NCI-H2227 (cell line): ENCODE measurements around the gene LYRM4.

Source experiments
- DNase-seq: peaks from one replicate; lab custom pipeline; 2025; ENCODE audit not compliant: unreplicated experiment; lab: John Stamatoyannopoulos, UW

Gene LYRM4

DNA sequence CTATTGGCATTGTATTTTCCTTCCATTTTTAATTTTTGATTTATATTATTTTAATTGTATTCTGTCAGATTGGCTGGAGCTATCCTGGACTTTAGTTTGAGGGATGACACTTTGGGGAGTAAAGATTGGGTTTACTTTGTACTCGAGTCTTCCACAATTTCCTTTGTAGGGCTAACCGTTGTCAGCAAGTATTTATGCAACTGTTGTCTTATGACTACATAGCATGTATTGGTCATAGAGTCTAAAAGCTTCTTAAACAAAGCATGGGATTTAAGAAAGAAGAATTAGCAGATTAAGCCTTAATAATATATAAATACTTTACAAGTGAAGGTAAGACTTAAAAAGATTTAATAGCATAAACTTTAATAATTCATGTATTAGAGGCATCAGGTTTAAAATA lies 20.2 kb upstream of the LYRM4 start:
- no peak for DNase-seq

DNA sequence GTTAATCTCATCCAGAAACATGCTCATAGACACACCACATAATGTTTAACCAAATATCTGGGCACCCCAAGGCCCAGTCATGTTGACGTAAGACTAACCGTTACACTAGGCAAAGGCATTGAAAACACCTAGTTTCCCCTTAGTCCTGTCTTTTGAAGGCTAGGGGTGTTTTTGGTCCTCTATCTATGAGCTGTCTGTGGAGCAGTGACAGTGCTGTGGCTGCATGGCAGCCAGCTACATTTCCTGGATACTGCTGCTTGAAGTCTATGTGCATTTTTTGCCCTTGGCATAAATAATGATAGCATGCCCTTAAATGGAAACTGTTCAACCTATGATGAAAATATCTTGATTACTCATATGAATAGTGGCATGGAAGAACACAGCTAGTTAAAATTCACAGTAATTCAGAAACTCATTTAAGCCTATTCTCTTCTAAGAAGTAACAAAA lies 19.2 kb upstream of the LYRM4 start:
- no peak for DNase-seq

DNA sequence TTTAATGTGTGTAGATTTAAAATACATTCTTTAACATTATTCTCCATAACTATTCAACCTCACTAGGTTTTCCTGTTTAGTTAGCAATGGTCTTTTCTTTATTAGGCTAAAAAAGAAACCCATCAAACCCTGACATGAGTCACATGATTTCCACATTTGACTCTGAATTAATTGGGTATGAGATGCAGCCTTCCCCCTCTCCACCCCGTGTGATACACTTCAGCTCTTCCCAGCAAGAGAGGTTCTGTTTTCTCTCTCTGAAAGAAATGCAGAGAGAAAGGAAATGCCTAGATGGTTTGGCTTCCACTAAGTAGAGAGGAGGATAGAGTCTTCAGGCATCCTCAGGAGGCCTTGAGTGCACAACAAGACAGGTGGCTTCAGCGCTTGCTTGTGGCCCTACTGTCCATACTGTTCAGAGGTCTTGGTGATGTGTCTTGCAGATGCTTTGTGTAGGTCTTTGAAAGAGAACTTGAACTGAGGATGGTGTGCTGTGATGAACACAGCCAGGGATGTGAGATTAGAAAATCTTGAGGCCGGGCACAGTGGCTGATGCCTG lies 17.9 kb upstream of the LYRM4 start:
- no peak for DNase-seq

DNA sequence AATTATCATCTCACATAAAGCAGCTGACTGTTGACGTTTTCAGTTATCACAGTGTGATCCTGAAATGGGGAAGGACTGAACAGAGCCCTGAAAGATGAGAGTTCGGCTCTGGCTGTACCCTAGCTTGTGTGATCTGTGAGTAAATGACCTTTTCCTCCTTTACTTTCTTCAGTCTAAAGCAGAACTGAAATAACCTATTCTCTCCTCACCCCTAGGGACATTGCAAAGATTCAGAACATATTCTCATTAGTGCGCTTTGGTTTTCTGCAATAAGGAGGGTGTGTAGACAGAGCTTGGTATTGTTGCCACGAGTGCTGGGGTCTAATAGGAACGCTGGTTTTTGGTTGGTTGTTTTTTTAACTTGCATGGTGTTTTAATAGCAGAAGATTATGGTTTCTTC lies 17.3 kb upstream of the LYRM4 start:
- DNase-seq, result no peak

DNA sequence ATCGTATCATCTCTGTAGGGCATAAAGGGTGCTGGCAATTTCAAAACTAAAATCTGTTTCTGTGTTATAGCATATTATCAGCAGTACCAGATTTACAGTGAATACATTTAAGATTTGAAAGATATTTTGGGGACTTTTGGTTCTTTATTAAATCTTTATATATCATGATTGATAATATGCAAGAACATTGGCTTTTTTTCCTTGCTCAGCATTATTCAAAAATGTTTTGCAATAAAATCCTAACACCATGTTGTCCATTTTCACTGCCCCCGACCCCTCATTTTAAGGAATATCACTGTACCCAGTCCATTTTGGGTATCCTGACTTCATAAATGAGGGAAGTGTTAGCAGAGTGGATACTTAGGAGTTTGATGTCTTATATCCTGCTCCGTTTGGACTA lies 16.8 kb upstream of the LYRM4 start:
- no peak for DNase-seq

DNA sequence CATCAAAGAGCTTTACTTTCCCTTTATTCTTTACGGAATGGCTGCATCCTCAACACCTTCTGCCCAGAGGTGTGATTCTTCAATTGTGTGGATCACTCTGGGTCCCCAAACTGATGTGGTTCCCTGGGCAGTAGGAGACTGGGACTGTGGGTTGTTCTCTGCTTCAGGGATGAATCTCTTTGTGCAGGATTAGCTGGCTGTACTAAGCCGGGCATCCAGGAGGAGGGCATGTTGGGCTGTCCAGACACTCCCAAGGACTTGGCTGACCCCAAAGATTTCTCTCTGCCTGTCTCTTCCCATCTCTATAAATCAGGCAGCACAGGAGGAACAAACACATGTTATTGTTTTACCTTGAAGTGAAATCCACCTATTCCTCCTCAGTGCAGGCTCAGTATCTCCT lies 15.8 kb upstream of the LYRM4 start:
- DNase-seq, result no peak

DNA sequence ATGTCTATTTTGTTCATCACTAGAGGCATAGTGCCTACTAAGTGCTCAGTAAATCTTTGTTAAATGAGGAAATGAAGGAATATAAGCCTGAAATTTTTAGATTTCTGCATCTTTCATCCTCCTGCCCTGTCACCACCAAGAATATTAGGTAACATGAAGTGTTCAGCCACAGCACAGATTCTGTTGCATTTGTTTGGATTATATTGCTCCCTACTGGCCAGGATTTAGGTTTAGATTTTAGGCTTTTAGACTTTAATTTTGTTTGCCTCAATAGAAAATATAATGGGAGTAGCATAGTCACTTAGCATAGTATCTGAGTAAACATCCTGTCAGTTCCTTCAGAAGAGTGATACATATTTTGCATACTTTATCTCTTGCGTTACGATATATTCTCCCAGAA lies 14.7 kb upstream of the LYRM4 start:
- DNase-seq, result no peak

DNA sequence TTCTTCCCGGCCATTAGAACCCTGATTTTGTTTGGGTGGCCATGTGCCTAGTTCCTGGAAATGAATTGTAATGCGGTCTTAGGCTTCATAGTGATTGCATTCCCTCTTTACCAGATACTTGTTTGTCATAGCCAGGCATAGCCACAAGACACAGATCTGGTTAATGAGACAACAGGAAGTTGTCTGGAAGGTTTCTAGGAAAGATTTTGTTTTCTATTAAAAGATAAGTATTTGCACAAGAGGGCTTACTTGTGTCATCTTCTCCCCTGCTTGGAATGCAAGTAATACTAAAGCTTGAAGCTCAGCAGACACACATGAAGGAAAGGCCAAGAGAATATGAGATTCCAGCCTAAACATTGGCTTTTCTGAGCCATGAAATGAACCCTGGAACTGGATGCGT lies 13.5 kb upstream of the LYRM4 start:
- no peak for DNase-seq

DNA sequence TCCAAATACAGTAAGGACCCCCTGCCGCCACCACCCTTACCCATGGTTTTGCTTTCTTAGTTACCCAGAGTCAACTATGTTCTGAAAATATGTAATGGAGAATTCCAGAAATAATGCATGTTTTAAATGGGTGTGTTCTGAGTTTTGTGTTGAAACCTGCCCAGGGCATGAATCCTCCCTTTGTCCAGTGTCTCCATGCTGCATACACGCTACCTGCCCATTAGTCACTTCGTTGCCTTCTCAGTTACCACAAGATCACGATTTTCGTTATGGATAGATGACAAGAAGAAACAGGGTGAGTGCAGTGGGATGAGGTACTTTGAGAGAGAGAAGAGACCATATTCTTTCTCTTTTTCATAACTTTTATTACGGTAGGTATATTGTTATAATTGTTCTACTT lies 11.2 kb upstream of the LYRM4 start:
- DNase-seq, result no peak

DNA sequence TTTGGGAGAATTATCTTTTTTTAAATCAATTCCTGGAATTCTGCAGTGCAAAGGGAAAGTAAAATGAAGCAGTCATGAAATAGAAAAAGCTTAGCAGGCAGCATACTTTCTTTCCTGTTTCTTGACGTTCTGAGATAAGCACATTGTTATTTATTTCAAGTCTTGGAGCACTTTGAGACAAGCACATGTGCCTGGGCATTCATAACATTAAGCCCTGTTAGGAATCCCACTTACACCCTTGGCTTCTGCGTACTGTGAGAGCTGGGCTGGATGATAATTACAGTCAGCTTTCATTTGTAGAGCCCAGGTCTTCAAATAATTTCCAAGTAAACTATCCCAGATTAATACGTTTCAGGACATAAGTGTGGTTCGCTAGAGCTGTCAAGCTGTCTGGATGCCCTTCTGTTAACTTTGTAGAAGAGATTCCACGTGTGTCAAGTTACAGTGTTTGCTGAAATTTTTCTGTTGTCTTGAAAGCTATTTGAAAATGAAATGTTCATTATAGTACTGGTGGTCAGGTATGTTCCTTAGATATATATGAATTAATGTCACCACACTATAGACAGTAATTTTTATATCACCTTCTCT lies 9.4 kb upstream of the LYRM4 start:
- DNase-seq, result no peak

DNA sequence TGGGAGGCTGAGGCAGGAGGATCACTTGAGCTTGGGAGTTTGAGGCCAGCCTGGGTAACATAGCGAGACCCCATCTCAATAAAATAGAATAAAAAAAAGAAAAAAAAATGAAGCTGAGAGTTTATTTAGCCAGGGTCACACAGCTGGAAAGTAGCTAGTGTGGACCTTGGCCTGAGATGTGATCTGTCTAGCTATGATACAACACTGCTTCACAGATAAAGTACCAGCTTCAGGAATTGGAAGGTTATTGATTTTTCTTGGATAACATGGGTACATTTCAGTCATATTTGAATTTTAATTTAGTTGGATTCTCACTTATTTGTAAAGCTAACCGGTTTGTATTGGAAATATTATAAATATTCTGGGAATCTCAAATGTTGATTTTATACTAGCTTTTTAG lies 5.7 kb upstream of the LYRM4 start:
- DNase-seq, result no peak

DNA sequence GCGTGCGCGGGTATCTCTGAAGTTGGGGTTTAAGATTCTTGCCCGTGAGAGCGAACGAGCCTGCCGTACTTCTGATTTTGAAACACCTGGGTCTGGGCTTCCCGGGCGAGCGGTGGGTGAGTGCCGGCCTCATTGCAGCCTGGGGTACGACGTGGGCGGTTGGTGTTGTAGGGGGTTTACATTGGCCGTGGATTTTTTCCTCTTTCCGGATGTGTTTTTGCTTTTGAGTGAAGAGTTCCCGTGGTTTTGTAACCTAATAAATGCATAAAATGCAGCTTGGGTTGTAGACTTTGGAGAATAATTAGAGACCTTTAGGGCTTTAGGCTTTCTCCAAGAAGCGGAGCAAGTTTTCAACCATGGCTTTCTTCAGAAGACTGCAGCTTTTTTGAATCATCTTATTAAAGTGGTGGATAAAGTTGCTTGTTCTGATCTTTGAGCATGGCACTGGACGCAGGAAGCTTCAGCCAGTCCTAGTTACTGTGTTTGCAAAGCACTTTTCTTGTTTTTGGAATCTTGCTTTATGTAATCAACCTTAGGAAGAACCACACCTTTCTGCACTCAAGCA lies 877 bp upstream of the LYRM4 start:
- no peak for DNase-seq

DNA sequence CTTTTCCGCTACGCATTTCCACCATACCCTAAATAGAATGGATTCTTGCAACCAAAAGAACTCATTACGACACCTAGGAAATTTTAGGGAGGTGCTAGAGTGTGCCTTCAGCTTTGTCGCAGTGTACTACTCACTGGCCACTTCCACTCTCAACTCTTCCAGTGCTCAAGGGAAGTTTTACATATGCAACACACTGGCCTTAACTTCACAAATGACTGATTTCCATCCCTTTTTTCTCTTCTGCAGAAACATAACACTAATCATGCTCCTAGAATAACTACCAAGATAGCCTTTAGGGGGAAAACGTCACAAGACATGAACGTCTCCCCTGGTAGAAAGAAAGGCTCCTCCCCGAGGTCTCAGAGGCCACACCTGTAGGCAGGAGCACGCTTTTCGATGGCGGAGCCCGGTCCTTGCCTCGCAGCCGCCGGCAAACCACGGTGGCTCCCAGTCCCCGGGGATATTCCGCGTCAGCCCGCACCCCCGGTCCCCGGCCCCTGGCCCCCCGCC lies 584 bp downstream of the LYRM4 start:
- peak; percentile 80 for DNase-seq

DNA sequence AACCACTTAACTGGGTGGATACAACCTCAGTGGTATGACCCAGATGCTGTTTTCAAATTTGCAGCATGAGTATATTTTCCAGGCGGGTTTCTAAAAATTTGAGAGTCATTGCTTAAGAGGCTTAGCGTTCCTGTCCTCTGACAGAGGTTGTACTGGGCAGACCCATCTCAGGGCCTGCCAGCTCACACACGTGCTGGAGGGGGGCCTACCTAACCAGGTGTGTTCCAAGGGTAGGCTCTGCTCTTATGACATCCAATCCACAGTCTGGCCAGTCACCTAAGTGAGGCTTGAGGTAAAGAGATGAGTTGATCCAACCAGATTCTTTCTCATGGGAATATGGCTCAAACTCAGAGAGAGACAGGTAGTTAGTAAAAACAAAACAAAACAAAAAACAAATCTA lies 1.3 kb downstream of the LYRM4 start:
- no peak for DNase-seq

DNA sequence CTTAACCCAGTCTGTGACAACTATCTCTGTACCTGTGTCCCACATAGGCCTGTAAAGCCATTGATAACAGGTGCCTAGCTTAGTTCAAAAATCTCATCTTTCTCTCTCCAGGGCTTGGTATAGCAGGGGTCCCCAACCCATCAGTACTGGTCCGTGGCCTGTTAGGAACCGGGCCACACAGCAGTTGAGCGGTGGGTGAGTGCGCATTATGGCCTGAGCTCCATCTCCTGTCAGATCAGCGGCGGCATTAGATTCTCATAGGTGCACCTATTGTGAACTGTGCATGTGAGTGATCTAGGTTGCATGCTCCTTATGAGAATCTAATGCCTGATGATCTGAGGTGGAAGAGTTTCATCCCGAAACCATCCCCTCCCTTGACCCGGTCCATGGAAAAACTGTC lies 3.4 kb downstream of the LYRM4 start:
- DNase-seq, result no peak

DNA sequence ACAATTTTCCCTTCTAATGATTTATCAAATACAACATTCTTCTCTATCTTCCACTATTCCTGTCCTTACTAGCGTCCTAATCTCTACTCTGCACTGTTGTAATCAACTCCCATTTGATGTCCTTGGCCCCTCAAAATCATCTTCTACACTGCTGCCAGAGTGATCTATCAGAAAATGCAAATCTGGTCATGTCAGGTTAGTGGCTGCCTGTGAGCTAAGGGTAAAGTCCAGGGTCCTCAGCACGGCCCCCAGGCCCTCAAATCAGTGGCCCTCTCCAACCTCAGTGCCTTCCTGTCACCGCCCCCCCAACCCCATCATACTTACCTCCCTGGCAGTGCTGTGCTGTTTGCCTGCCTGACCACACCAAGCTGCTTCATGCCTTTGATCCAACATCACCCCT lies 3.8 kb downstream of the LYRM4 start:
- DNase-seq, result no peak

DNA sequence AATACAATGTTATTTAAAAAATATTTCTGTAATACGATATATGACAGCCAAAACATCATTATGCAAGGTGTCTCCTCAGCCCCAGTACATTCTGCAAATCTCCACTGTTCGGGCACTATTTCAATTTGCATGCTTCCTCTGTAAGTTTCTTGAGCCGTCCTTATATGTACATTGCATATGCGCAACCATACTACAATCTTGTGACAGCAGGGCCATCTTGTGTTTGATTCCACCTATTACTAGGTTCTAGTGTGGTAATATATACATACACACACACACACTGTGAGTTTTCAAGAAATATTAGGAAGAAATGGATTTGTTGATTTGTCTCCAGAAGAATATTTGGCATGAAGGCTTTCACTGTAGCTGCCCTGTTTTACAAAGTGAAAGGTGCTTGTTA lies 9.8 kb downstream of the LYRM4 start:
- no peak for DNase-seq

DNA sequence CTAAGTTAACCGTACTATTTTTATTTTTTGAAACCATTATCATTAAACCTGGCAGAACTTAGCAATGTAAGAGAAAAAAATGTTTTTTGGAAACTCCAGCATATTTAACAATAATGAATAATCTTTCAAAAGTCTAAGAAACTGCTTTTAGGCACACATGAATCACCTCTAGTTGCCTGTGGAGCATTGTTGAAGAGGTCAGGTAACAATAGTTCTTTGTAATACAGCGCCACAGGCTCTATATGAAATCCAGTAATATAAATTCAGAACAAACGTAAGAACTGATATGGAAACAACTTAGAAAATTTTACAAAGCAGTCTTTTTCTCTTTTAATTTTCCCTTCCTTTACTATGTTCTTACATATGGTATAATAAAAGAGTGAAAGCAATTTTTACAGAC lies 10.3 kb downstream of the LYRM4 start:
- no peak for DNase-seq

DNA sequence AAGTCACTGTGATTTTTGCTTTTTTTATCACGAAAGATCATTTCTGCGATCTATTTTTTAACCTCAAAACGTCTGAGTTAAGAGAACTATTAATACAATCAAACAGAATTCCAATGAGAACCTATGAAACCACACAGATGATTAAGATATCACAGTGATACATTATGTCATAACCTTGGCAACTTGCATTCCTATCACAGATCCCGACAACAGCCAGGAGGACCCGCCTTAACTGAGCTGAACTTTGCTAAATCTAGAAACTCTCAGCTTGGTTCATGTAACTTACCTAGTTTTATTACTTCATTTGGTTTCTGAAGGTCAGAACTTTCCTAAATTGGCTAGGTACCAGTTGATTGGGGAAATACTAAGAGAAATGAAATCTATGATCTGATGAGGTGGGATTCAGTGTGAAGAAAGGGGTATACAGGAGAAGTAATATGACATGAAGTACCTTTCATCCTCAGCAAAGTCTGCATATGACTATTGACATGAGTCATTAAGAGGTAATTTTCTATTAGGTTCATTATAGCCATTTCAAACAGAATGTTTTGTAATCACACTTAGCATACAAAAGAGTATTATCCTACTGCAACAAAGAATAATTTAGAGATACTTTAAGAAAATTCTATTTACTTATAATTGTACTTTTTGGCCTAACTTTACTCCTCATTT lies 11.2 kb downstream of the LYRM4 start:
- no peak for DNase-seq

DNA sequence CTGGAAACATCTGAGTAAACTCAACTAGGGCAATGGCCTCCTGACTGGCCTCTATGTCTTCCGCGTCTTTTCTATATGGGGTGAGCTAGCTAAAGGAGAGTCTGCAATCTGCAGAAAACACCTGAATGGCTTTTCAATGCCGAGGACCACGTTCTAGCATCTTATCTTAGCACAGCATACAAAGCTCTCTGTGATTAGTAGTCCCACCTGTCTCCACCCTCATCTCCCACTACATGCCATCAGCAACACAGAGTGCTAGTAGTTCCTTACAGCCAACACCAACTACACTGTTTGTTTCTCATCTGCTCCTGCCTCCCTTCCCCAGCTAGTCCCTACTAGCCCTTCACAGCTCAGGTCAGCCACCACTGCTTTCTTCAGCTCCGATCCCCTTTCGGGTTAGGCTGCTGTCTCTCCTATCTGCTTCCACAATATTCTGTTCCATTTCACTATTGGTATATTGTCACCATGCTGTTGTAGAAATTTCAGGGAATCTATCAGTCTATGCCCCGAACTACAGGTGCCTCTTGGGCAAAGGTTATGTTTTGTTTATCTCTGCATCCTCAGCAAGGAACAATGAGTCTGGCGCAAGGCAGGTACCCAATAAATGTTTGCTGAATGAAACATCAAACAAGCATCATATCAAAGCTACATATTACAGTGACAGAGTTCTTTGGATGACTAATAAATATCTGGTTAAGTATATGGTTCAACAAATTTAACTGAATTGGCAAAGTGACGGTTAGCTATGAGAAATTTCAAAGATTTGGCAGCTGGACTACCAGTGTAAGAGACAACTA lies 12.2 kb downstream of the LYRM4 start:
- no peak for DNase-seq

DNA sequence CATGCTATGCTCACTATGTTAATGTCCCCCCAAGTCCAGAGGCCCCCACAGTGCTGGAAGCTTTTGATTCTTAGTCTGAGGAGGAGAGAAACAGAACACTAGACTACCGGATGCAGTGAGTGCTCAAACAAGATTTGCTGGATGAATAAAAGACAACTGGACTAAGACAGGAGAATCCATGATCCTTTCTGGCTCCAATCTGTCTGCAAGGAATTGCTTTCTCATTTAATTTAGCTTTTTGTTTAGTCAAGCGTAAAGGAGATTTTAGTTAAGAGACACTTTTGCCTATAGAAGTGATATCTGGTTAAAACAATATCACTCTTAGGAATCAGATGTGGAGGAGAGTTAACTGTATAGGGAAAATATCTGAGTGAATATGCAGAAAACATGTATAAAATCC lies 13.5 kb downstream of the LYRM4 start:
- DNase-seq, result no peak
